ENCODE results near the gene DOK3.

Gene DOK3

GRCh38 chr5:177524539-177524900 lies 14.9 kb upstream of the DOK3 start:
- in situ Hi-C loops (cut with MboI; ENCODE audit: low sequenced_read_pairs, unreplicated experiment), result no loop called here
- no peak for DNase-seq (ENCODE audit: low spot score)
- no peak for TF ChIP-seq CTCF (IDR thresholded peaks at IDR 0.05; ENCODE audit: borderline replicate concordance, control extremely low read depth, extremely low read depth, insufficient read depth, missing control alignments)

- DNase-seq (ENCODE audit: low spot score), result no peak
- in situ Hi-C loops (cut with MboI; ENCODE audit: low sequenced_read_pairs, unreplicated experiment), result no loop called here
- TF ChIP-seq CTCF (IDR thresholded peaks at IDR 0.05; ENCODE audit: borderline replicate concordance, control extremely low read depth, extremely low read depth, insufficient read depth, missing control alignments), result no peak
These were observed 14.3 kb upstream of the DOK3 start for GRCh38 chr5:177523711-177524538.

GRCh38 chr5:177520916-177521513 lies 11.4 kb upstream of the DOK3 start:
- DNase-seq (ENCODE audit: low spot score), result no peak
- TF ChIP-seq CTCF (IDR thresholded peaks at IDR 0.05; ENCODE audit: borderline replicate concordance, control extremely low read depth, extremely low read depth, insufficient read depth, missing control alignments), result no peak

GRCh38 chr5:177520271-177520670 lies 10.6 kb upstream of the DOK3 start:
- no peak for DNase-seq (ENCODE audit: low spot score)
- in situ Hi-C loops (cut with MboI; ENCODE audit: low sequenced_read_pairs, unreplicated experiment), result no loop called here
- TF ChIP-seq CTCF (IDR thresholded peaks at IDR 0.05; ENCODE audit: borderline replicate concordance, control extremely low read depth, extremely low read depth, insufficient read depth, missing control alignments), result no peak

More at GRCh38 chr5:177520916-177521513, 11.4 kb upstream of the DOK3 start:
- in situ Hi-C loops (cut with MboI; ENCODE audit: low sequenced_read_pairs, unreplicated experiment), result no loop called here

- no peak for DNase-seq (ENCODE audit: low spot score)
- no peak for TF ChIP-seq CTCF (IDR thresholded peaks at IDR 0.05; ENCODE audit: borderline replicate concordance, control extremely low read depth, extremely low read depth, insufficient read depth, missing control alignments)
- in situ Hi-C loops (cut with MboI; ENCODE audit: low sequenced_read_pairs, unreplicated experiment), result no loop called here
These were observed 10.0 kb upstream of the DOK3 start for GRCh38 chr5:177519463-177520235.

Data from GM13976 (cell line).